Hepatocyte (in vitro differentiated cells): Measurements from ENCODE around the gene SPON1.

Experiments used
- CTCF ChIP-seq: fragments of 200-600 bp; sonication (generic); IDR thresholded peaks from 2 replicates; pipeline ENCODE4 v1.5.1; 2016; ENCODE audit warnings: antibody characterized with exemption, mild to moderate bottlenecking; ENCODE audit not compliant: poor library complexity
- EZH2 ChIP-seq: fragments of 200-600 bp; sonication (generic); IDR thresholded peaks from 2 replicates; pipeline ENCODE4 v1.6.1; 2016; ENCODE audit warnings: antibody characterized with exemption, mild to moderate bottlenecking, borderline replicate concordance

- no peak for TF ChIP-seq CTCF
- no peak for TF ChIP-seq EZH2
These were observed 311.4 kb downstream of the SPON1 start for GRCh38 chr11:14273895-14274294.
